Measurements from ENCODE around the gene STUB1. TPM values are rescaled to one million over a fixed set of nuclear protein-coding genes. Genes with fewer than 3 reads are reported as not detected.

STUB1 gene
- total and polyA plus RNA-seq, 10 of the 15 experiments (the other 5 are each of a cell fraction or from before 2014, with no cell fraction given): 4.2 to 136 (median 67.1) TPM

DNA sequence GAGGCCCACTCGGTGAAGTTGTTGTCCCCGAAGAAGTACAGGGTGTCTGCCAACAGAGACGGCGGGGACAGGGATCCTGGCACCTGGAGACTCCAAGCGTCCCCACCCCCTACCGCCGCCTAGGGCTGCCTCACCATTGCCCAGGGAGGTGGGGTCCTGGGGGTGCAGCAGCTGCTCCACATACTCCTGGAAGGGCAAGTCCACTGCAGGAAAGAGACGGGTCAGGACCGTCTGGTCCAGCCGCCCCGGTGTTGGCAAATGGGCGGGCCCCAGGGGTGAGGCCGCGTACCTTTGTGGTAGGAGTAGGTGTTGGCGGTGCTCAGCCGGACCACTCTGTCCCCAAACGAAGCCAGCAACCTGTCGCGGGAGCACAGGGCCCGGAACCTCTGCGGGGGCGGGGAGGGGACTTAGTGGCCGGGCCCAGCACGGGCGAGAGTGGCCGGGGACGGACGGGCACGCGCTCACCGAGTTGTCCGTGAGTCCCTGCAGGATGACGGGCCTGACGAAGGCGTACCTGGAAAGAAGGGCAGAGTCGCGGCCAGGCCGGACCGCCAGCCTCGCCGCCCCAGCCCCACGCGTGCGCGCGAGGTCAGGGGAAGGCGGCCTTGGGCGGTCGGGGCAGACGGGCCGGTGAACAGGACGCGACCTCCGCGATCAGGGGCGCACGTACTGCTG is 3.3 kb downstream of the STUB1 start:
- CTCF ChIA-PET: interaction anchor here (0.8 kb wide), 1 partner anchor 35 kb away, joined by 3 read pairs; no protein-coding TSS in a partner anchor
- Histone ChIP-seq H3K4me1 (ENCODE audit: control insufficient read depth, insufficient read depth, low read length) (peaks cover 15% of the 10 kb centered on the region), H3K27ac (ENCODE audit: control insufficient read depth, insufficient read depth) (peak overlapping the region; percentile 44; the same call in 1 of the 2 replicates), H3K36me3 (ENCODE audit: control insufficient read depth in 2 of 2, insufficient read depth in 2 of 2, low read length in 1 of 2) (peaks cover 6 to 14% of the 10 kb centered on the region in 2 experiments; a peak in 2 of 4 replicates), H3K4me3 (peak overlapping the region; percentile 67), H4K20me1 (ENCODE audit: control insufficient read depth, insufficient read depth) (peaks cover 6% of the 10 kb centered on the region; the same call in 1 of the 2 replicates), H3K4me2 (ENCODE audit: control insufficient read depth, insufficient read depth) (peak overlapping the region; percentile 90), H2AFZ (ENCODE audit: control insufficient read depth, low read depth, low read length) (0 out of 2 replicates have a peak overlapping the region, but pooled peaks have one; percentile 11), H3K27me3 (replicated peaks in 1 of 2; ENCODE audit: control insufficient read depth in 2 of 2, insufficient read depth in 2 of 2, low read length in 1 of 2) (no peaks in the 10 kb centered on the region), H3K79me2 (ENCODE audit: control insufficient read depth, insufficient read depth, low read length) (peaks cover 24% of the 10 kb centered on the region), H3K9ac (ENCODE audit: control insufficient read depth, insufficient read depth, low read length) (peak overlapping the region; percentile 61), H3K9me3 (replicated peaks; ENCODE audit: control insufficient read depth, insufficient read depth, low read length) (no peaks in the 10 kb centered on the region)
- TF ChIP-seq ETV6 (conservative IDR thresholded peaks at IDR 0.05 in 1 of 2, IDR thresholded peaks at IDR 0.05 in 1 of 2; ENCODE audit: borderline replicate concordance in 1 of 2, low read depth in 1 of 2) (no peak), BACH1 (IDR thresholded peaks at IDR 0.05; ENCODE audit: borderline replicate concordance) (peak; percentile 87; the same call in 1 of the 2 replicates), EGR1 (IDR thresholded peaks at IDR 0.05; ENCODE audit: borderline replicate concordance in 1 of 2, low read depth in 2 of 2, low read length in 2 of 2) (0 out of 3 replicates have a peak, but pooled peaks of 1 of the 2 experiments have one; percentile 35), POLR2AphosphoS2 (IDR thresholded peaks at IDR 0.05; ENCODE audit: low read depth, low read length) (peak; percentile 85; the same call in 1 of the 2 replicates)
- TF ChIP-seq, protein P1, sequence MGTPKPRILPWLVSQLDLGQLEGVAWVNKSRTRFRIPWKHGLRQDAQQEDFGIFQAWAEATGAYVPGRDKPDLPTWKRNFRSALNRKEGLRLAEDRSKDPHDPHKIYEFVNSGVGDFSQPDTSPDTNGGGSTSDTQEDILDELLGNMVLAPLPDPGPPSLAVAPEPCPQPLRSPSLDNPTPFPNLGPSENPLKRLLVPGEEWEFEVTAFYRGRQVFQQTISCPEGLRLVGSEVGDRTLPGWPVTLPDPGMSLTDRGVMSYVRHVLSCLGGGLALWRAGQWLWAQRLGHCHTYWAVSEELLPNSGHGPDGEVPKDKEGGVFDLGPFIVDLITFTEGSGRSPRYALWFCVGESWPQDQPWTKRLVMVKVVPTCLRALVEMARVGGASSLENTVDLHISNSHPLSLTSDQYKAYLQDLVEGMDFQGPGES (IDR thresholded peaks at IDR 0.05): no peak
- no TSS peak for BruUV-seq (replicated peaks)
- RAD21 ChIA-PET (ENCODE audit: unreplicated experiment): no interaction called here
- DNase-seq (ENCODE audit: low read depth, low spot score): no peak
- no peak for ATAC-seq
- 24% methylated on average over 41 of the region's 57 CpGs for whole genome bisulfite sequencing (ENCODE audit: insufficient coverage, insufficient replicate concordance, low lambda C conversion rate, missing lambda C conversion rate)
- intact Hi-C loops (cut with micrococcal nuclease; ENCODE audit: unreplicated experiment): loop anchor here (2.0 to 5.0 kb wide), 3 partner anchors 37 to 157 kb away; partner anchors contain the start of genes ANTKMT, CAPN15 and METTL26
- in situ Hi-C loops (cut with MboI): no loop called here
- POLR2A ChIA-PET: interaction anchor here (1.0 kb wide), 1 partner anchor 12 kb away, joined by 3 read pairs; no protein-coding TSS in a partner anchor
- FAIRE-seq: no peak
- SMC1A ChIA-PET (ENCODE audit: uncharacterized antibody, unreplicated experiment): no interaction called here
